HG03045 (cell line): Measurements from ENCODE around the gene LOC101059915.

Experiments
- ATAC-seq: cut with Tn5 transposase; IDR thresholded peaks from one replicate; pipeline ENCODE4 v1.9.1; 2021; ENCODE audit warnings: mild to moderate bottlenecking, moderate library complexity; ENCODE audit not compliant: unreplicated experiment

Gene LOC101059915

DNA sequence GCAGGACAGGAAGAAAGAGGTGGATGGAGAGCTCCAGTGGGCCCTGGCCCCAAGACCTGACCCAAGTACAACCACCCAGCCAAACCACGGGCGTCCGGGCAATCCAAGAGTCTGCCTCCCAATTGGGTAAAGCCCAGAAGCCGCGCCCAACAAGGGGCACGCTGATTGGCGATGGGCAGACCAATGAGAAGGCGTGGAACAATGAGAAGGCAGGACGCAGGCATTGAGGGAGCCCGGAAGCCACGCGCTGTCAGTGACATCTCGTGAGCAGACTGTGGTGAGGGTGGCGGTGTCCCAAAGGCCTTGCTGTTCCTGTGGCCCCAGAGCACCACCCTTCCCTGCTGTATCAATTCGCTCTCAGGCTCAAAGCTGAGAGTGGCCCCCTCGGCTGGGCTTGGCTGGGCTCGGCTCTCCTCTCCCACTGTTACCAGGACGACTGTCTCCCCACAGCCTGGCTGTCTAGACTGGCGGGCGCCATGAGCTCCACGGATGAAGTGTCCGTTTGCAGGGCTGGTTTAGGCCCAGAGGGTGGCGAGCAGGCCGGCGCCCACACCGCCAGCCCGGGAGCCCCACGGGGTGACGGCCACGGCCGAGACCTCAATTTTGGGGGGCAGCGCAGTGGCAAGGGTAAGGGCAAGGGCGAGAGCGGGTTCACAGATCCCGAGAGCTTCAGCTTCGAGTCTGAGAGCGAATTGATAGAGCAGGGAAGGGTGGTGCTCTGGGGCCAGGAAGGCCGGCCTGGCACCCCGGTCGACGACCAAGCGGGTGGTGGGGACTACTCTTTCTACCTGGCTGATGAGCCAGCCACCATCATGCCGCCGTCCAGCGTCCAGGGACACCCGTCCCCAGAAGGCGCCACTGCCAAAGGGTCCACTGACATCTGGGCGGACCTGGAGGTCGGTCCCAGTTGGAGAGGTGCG, at the start of gene LOC101059915:
TSS of gene LOC101059915 (plus strand) at position 219 of the 920 bp plus-strand sequence.
- no peak for ATAC-seq

DNA sequence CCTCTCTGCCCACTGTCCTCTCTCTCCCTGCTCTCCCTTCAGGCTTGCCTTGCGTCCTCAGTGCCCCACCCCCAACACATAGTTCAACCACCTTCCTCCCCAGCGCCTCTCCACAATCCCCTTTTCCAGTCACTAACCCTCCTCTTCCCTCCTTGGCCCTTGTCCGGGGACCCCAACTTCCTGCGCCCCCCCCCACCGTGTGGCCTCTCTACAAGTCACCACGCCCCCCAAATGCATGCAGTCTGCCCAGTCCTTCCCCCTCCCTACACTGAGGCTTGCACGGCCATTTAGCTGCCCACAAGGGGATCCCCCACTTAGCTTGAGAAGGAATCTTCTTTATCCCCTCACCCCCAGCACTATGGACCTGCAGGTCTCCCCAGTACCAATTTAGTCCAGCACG, 49.6 kb upstream of the LOC101059915 start:
- ATAC-seq: no peak

DNA sequence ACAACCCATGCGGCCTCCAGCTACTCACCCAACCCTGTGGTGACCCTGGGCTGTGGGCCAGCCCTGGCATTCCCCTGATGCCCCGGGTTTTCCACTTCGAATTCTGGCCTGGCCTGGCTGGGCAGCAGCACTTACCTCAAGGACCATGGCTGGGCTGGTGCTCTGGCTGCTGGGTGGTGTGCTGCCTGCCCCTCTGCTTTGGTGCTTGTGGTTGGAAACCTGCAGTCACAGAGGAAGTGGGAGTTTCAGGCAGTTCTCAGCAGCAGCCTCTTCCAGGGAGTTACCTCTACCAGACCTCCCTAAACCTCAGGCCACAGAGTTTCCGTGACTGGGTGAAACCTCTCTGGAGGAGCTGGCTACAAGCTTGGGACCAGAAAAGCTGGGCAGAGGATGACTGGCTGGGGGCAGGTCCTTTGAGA, 49.0 kb upstream of the LOC101059915 start, which contains the start of gene CXCR3:
TSS of gene CXCR3 (minus strand) at position 209 of the 419 bp plus-strand sequence. CDS start at position 147, 62 bp downstream.
- peak; percentile 53 for ATAC-seq

DNA sequence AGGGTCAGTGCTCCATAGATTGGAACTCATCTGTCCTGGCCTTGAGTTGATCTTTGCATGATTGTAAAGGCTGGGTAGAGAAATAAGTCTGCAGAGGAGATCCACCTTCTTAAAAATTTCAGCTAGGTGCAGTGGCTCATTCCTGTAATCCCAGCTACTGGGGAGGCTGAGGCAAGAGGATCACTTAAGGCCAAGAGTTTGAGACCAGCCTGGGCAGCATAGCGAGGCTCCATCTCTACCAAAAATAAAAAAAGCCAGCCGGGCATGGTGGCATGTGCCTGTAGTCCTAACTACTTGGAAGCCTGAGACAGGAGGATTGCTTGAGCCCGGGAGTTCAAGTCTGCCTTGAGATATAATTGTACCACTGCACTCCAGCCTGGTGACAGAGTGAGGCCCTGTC, 48.6 kb upstream of the LOC101059915 start:
- ATAC-seq: no peak

DNA sequence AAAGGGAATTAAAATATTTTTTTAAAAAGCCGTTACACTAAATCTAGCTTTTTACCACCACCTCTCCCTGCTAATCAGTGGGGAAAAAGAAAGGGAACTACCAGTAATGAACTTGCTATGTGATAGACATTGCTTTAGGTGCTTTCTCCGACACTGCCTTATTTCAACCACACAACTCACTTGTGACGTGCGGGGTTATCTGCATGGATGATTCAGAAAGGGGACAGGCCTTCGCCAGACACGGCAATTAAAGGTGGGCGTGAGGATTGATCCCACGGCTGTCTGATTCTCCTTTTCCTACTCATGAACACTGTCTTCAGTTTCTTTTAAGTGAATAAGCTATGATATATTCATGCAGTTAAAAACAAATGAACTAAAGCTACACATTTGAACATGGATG, 48.2 kb upstream of the LOC101059915 start:
- ATAC-seq: no peak

DNA sequence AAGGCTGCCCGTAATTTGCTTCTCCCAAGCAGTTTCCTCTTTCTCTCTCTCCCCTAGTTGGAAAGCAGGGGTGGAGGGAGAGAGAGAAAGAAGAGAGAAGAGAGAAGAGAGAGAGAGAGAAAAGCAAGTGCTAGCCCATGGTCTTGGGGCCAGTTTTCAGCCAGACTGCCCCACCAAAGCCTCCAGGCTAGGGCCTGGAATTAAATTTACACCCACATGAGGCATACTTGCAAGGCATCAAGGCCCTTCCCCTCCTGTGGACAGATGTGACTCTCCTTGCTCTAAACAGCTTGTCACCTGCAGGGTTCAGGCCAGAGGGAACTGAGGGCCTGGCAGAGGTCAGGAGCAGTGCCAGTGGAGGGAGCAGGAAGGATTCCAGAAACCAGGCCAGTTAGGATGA, 47.4 kb upstream of the LOC101059915 start:
- no peak for ATAC-seq

DNA sequence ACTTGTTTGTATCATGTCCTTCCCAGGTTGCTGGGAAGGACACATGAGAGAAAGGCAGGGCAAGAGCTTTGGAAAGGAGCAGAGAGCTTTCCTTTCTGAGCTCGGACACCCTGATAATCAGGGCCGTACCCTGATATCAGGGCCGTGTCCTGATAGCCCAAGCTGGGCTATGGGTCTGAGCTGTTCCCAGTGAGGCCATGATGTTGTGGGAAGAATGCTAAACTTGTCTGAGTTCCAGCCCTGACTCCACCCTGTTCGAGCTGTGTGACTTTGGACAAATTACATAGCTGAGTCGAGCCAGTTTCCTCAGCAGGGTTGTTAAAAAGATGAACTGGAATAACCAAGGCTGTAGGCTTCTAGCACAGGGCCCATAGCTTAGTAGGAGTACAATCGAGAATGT, 45.7 kb upstream of the LOC101059915 start:
- ATAC-seq: no peak

DNA sequence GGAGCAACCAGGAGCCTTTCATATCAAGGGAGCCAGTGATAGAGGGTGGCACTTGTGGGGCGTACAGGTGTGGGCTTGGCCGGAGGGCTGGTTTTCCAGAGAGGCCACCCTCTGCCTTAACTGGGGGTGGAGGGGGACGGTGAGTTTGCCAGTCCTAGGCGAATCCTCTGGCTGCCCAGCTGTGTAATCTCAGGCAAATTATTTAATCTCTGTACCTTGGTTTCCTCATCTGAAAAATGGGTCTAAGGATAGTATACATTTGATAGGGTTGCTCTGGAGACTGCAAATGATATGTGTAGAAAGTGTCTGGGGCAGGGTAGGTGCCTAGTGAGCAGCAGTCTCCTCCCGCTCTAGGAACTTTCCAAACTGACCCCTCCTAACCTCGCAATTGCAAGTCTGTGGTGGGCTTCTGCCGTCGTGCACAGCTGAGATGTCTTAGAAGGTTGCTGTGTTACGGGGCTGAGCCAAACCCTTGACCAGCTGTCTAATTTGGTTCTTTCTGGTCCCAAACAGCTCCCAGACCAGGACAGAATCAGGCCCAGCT, 45.2 kb upstream of the LOC101059915 start:
- no peak for ATAC-seq

DNA sequence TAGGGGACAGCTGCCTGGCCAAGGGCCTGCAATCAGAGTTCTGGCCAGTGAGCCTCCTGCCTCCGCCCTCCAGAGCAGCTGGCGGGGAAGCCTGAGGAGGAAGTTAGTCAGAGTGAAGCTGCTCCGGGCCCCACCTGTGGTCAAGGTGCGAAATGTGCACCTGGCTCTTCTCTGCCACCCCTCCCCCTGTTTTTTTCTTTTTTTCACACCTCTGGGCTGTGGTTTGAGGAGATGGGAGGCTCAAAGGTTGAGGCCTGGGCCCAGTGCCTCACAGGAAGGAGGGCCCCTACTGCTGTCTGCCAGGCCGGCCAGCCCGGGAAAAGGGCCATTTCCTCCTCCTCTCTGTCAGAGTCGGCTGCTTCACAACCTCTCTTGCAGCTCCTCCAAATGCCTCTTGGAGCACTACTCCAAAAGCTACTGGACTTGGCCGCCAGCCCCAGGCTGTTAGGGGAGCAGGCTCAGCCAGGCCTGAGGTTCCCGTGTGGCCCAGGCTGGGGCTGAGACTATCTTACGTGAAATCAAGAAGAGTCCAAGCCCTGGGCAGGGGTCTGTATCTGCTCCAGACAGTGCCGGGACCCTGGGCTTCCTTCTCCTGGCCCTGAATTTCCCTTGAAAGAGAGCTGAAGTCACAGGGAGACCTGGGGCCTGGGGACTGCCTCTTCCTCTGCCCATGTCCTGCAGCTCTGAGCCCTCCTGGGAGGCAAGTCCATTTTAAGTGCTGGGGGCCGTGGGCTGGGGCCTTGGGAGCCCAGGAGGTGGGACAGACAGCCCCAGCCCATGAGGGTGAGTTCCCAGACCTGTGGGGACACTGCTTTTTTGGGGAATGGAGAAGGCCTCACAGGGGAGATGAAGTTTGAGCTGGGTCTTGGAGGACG, 44.5 kb upstream of the LOC101059915 start:
- ATAC-seq: peak; percentile 51

DNA sequence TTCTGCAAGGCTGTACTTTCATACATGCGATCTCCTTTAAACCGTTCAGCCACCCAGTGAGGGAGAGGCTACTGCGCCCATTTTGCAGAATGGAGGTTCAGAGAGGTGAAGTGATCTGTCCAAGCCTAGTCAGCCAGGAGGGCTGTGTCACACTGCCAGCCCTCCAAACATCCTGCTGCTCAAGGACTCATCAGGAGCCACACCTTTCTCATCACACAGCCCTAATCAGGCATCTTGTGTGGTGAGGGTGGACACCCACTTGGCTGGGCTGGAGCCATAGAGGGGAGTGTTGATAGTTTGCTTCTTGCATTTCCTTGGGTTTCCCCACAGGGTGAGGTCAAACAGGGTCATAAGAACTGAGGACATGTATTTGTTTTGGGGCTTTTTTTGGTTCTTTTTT, 43.6 kb upstream of the LOC101059915 start:
- no peak for ATAC-seq

DNA sequence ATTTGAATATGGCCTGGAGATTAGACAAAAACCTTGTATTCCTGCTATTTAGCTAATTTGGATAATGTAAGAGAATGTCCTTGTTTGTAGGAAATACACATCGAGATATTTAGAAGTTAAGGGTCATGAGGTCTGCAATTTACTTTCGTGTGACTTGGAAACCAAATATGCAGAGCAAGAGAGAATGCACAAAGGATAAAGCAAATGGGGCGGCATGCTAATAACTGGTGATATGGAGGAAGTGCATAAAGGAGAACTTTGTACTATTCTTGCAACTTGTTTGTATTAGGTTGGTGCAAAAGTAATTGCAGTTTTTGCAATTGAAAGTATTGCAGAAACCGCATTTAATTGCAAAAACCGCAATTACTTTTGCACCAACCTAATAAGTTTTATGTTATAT, 41.9 kb upstream of the LOC101059915 start:
- ATAC-seq: no peak

DNA sequence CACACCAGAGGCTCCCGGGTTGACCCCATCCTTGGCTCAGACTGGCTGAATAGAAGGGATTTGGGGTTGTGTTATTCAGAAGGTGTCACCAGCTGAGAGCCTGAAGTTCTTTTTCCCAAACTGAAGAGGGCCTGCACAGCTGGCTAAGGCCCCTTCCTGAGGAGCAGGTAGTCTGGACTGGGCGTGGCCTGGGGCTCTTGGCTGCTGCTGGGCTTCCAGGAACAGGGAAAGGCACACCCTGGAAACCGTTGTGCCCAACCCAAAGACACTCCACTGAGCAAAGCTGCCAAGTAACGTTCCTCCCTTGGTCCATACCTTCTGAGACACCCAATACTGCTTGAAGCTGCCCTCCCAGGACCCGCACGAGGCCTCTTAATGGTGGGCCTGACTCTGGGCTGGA, 40.8 kb upstream of the LOC101059915 start:
- no peak for ATAC-seq

DNA sequence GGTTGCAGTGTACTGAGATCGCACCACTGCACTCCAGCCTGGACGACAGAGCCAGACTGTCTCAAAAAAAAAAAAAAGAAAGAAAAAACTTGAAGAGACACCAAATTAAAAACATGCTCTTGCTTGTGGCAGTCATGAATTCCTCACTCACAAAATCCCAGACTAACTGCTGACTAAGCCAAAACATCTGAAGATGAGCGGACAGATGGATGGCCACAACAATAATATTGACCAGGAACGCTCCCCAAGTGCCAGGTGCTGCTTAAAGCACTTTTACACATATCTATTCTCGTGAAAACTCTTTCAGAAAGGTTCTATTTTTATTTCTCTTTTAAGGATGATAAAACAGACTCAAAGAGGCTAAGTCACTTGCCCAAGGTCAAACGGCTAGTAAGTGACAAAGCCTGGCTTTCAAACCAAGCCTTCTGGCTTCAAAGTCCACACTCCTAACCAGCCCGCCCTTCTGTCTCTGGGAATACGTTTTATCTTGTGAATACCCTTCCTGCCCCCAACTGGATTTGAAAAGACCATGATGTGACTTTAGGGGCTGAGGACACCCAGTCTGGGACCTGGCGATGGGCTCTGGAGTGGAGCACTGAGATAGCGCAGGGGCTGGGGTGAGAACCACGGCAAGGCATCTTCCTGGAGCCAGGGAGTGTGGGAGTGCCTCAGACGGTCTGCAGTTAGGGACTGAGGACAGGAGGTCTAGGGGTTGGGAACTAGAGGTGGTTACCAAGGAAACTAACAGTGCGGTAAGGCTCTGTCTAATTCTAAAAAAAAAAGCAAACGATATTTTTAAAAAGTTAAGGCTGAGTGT, 39.5 kb upstream of the LOC101059915 start:
- no peak for ATAC-seq

DNA sequence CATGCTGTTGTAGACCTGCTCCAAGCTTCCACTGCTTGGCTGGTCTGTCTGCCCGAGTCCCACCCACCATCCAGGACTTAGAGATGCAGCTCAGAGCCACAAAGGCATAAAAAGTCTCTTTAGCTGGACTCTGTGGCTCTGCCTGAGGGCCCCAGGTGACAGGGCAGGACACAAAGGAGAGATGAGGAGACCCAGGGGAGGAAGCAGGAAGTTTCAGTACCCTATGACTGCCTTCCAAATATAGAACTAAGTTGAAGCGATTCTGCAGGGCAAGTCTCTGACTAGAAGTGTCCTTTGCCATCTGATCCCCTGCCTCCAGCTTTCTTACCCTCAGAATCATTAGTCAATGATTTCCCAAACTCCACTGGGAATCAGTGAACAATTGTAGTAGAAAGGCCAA, 37.9 kb upstream of the LOC101059915 start:
- ATAC-seq: no peak

DNA sequence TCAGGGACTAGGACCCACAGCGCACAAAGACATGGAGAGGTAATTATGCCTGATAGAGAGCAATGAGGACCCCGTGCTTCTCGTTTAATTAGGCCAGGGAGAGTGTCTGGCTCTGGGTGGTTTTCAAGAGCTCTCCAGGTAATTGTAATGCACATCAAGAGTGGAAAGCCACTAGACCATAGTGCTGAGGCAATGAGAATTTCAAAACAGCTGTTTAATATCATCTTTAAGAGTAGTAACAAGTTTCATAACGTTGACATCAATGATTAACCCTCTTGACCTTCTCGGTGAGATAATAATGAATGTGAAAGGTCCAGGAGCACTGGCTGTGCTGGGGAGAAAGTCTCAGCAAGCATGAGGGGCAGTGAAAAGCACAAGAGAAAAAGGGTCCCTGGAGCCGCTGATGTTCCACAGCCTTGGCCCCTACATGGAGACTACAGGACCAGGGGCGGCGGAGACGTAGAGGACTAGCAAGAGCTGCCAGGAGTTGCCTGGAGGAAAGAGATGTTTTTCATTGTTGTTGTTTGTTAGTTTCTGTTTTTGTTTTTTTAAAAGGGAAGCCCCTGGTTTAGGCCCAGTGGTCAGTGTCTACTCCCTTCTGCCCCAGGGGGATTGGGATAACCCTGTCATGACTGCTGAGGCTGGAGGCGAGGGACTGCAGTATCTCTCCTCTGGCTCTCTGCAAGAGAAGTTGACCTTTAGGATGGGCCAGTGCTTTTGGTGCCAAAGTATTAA, 34.3 kb upstream of the LOC101059915 start:
- no peak for ATAC-seq

DNA sequence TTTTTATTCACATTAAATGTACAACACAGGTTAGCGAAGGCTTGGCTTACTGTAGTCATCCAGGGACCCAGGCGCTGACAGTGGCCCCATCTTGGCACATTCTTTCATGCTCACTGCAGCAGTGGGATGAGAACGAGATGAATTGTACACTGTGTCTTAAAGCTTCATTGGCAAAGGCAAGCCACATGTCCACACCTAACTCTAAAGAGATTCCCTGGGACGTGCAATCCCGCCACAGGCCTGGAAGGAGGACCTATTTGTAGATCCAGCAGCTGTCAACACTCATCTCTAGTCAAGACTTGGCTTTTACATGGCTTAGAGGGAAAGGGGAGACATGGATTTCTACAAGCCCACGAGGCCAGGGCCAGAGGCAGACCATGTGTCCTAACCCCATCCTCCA, 33.0 kb upstream of the LOC101059915 start:
- ATAC-seq: no peak

DNA sequence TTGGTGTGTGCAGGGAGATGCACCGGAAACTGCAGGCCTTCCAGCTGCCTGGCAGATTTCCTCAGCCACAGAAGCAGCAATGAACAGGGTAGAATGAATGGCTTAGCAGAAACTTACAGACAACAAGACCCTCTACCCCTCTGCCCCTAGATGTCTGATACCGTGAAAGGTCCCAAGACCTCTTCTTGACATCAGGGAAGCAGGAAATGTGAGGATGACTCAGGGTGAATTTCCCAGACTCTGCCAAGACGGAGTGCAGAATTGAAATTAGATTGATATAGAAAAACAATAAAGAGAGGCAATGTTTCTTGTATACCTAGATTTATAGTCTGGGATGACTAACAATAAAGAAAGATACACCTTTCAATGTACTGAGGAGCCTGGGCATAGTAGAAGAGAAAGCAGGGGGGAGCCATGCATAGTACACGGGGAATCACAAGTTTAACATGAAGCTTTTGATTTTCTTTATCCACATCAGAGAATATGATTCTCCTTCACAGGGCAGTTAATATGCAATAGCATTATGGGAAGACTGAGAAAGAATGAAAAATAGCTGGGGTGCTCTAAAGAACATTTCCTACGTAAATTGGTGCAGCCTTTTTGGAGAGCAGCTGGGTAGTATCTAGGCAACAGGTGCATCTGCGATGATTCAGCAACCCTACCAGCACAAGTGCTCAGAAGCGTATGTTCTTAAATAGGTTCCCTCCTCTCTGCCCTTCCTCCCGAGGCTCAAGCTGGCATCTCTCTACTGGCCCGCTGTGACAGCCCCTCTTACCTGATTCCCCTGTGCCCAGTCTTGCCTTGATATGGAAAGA, 30.7 kb upstream of the LOC101059915 start:
- peak; percentile 41 for ATAC-seq

DNA sequence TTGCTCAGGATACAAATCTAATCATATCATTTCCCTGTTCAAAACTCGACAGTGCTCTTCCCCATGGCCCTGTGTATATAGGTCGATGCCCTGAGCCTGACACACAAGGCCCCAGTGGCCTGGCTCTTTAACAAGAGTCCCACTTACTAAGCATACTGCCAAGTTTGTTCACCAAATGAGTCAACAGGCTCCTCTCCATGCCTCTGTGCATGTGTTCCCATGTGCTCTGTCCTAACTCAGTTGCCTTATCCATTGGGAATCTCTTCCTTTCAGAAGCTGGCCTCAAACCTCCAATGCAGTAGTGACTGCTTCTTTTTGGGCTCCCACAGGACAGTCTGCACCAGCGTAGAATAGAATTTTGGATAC, 30.1 kb upstream of the LOC101059915 start:
- ATAC-seq: peak; percentile 44

DNA sequence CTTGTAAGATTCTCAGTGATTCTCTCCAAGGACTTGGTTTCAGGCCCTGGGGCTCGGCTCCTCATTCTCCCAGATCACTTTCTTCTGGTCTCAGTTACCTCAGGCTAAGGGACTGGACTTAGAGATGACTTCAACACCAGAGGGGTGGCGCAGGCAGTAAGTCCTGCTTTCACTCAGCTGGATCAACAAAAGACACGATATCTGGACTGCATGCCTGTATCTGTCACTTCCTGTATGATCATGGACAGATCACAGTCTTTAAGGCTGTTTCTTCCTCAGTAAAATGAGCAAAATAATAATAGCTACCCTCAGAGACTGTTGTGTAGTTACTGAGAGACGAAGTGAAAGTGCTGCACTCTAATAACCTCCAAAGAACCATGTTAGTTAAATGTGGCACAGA, 29.5 kb upstream of the LOC101059915 start:
- ATAC-seq: no peak
